Aorta (tissue), 5 donors: ENCODE measurements around the gene EPS15. TPM values are rescaled to one million over a fixed set of nuclear protein-coding genes. Genes with fewer than 3 reads are reported as not detected.
"Not testable (repeated sequence)": the region's sequence is repeated elsewhere in the genome, so short reads cannot be mapped to it uniquely, and the experiment has no call there.

ENCODE experiments used
- ATAC-seq: fragments of 200-7000 bp; cut with Tn5 transposase; one replicate; pipeline ENCODE4 v1.9.1; 2022; ENCODE audit warnings: moderate library complexity; ENCODE audit not compliant: low FRiP score
- DNase-seq, 2 donors: peaks; one replicate each; pipeline ENCODE4 v3.0.0-alpha.2; 2020
- H3K27ac ChIP-seq, 2 donors: one replicate each; pipeline ENCODE4 v1.5.1; 2013; ENCODE audit warnings: low read length in 2 of 2, mild to moderate bottlenecking in 2 of 2, moderate library complexity in 2 of 2, control low read depth in 1 of 2, inconsistent platforms in 1 of 2, low read depth in 1 of 2
- H3K27me3 ChIP-seq, 2 donors: one replicate each; pipeline ENCODE4 v1.6.1; 2013; ENCODE audit warnings: control low read depth in 1 of 2, low read length in 1 of 2, mild to moderate bottlenecking in 1 of 2, moderate library complexity in 1 of 2; ENCODE audit not compliant: insufficient read depth in 2 of 2, control insufficient read depth in 1 of 2
- H3K36me3 ChIP-seq, 2 donors: one replicate each; pipeline ENCODE4 v1.6.1; 2013; ENCODE audit warnings: control low read depth in 1 of 2, low read length in 1 of 2, mild to moderate bottlenecking in 1 of 2; ENCODE audit not compliant: insufficient read depth in 2 of 2, control insufficient read depth in 1 of 2
- H3K4me1 ChIP-seq, 2 donors: one replicate each; pipeline ENCODE4 v1.6.1; 2013; ENCODE audit warnings: low read length in 2 of 2, control low read depth in 1 of 2, mild to moderate bottlenecking in 1 of 2, moderate library complexity in 1 of 2; ENCODE audit not compliant: insufficient read depth in 2 of 2, control insufficient read depth in 1 of 2
- H3K4me3 ChIP-seq, 2 donors: one replicate each; pipeline ENCODE4 v1.5.1; 2013; ENCODE audit warnings: low read length in 2 of 2, control low read depth in 1 of 2, mild to moderate bottlenecking in 1 of 2
- H3K9me3 ChIP-seq: one replicate; pipeline ENCODE4 v1.6.1; 2013; ENCODE audit warnings: mild to moderate bottlenecking, low read length; ENCODE audit not compliant: control insufficient read depth
- WGBS, 2 donors: extraction: QIAGEN DNeasy Blood & Tissue Kit; methylation state at CpG; one replicate each; pipeline ENCODE4 v1.1.7; 2013; 5-methylcytosine and 5-hydroxymethylcytosine counted together
- intact Hi-C, 2 donors: fragments of 100-400 bp; cut with DNase I; formaldehyde crosslinking; loops; one replicate each; pipeline versions ENCODE4 v1.14.2 to v1.15.0; 2022
- polyA plus RNA-seq, 2 donors: library from polyadenylated mRNA; stranded (reverse); fragments of 200-250 nt; gene quantifications; one replicate each; pipeline ENCODE4 v1.2.3, GENCODE V29; 2013
- total RNA-seq, 2 donors: library from RNA; stranded (reverse); fragmentation: NEBNext Ultra II Directional; extraction: Animal tissue kit (Norgen Biotek cat#: 25700); gene quantifications; one replicate each; pipeline ENCODE4 v1.2.1, GENCODE V29; 2021
- donor health status: healthy with polysubstance abuse.
- donor health status: Bipolar disorder and iron deficiency.
- donor health status: DM: no; HTN: no; CAD: no.
- donor health status: DM: no; HTN: no; CAD: no.
- donor health status: DM: yes; HTN: yes; CAD: no.

Gene EPS15
- total and polyA plus RNA-seq, 4 donors, result 24.8 to 121 (median 69.9) TPM

DNA sequence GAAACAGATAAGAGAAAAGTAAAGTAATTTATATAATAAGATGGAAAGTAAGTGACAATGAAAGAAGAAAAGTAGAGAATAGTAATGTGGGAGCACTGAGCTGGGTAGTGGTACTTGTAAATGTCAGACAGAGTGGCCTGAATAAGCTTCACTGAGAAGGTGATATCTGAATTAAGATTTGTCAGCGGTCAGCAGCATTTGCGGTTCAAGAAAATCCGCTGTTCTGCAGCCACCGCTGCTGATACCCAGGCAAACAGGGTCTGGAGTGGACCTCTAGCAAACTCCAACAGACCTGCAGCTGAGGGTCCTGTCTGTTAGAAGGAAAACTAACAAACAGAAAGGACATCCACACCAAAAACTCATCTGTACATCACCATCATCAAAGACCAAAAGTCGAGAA, 132.8 kb downstream of the EPS15 start:
- intact Hi-C loops, H3K36me3 ChIP-seq, H3K27me3 ChIP-seq, DNase-seq, H3K9me3 ChIP-seq, H3K4me1 ChIP-seq, H3K27ac ChIP-seq, H3K4me3 ChIP-seq, ATAC-seq: not testable (repeated sequence)
- 96 to 98% methylated on average over 5 of the region's 5 CpGs for WGBS, 2 donors

DNA sequence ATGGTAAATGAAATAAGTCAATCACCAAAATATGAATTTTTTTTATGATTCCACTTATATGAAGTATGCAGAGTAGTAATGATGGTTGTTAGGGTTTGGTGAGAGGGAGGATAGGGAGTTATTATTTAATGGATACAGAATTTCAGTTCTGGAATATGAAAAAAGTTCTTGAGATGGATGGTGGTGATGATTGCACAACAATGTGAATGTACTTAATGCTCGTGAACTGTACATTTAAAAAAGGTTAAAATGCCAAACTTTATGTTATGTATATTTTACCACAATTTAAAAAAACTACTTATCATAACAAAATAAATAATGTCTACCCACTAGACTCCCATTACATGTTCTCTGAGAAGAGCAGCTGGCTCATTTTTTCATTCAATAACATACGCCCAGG, 133.3 kb downstream of the EPS15 start:
- H3K36me3 ChIP-seq, result peaks cover 0 to 2% of the 10 kb centered on the region in 2 donors
- H3K27ac ChIP-seq, result no peak overlapping the region
- H3K27me3 ChIP-seq, result no peaks in the 10 kb centered on the region
- intact Hi-C loops, result no loop called here
- WGBS, 2 donors, result 92 to 93% methylated on average over 2 of the region's 2 CpGs
- ATAC-seq (no peak), DNase-seq (no peak)
- H3K4me1 ChIP-seq, result no peaks in the 10 kb centered on the region
- H3K9me3 ChIP-seq, result peaks cover 2% of the 10 kb centered on the region
- no peak overlapping the region for H3K4me3 ChIP-seq

DNA sequence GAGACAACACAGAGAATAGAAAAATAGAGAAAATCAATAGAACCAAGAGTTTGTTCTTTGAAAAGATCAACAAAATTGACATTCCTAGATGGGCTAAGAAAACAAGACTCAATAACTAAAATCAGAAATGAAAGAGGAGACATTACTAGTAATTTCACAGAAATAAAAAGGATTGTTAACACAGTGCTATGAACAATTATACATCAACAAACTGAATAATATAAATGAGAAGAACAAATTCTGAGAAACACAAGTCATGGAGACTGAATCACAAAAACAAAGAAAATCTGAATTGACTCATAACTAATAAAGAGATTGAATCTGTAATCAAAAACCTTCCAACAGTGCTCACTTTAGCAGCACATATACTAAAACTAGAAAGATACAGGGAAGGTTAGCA, 137.1 kb downstream of the EPS15 start:
- Histone ChIP-seq H3K9me3 (peaks cover 2% of the 10 kb centered on the region), H3K4me3 (no peak overlapping the region), H3K27ac (no peak overlapping the region), H3K36me3 (peaks cover under 1 to 2% of the 10 kb centered on the region in 2 donors), H3K4me1 (no peaks in the 10 kb centered on the region), H3K27me3 (no peaks in the 10 kb centered on the region)
- DNase-seq (no peak), ATAC-seq (no peak)
- intact Hi-C loops, result no loop called here

DNA sequence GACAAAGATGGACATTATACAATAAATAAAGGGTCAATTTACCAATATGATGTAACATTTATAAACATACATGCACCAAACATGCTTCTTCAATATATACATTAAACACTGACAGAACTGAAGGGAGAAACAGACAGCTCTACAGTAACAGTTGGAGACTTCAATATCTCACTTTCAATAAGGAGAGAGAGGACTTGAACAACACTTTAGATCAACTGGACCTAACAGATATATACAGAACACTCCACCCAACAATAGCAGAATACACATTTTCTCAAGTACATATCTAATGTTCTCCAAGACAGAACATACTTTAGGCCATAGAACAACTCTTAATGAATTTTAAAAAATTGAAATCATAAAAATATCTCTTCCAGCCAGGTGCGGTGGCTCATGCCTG, 138.1 kb downstream of the EPS15 start:
- intact Hi-C loops, result no loop called here
- 98 to 100% methylated on average over 1 of the region's 1 CpG for WGBS, 2 donors

DNA sequence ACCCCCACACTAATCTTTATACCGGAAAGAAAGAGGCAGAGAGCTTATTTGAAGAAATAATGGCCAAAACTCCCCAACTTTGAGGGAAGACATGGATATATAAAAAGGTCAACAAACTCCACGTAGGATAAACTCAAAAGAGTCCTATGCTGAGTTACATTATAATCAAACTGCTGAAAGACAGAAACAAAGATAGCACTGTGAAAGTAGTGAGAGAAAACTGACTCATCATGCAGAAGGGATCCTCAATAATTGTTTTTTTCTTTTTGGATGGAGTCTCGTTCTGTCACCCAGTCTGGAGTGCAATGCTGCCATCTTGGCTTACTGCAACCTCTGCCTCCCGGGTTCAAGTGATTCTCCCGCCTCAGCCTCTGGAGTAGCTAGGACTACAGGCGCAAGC, 140.2 kb downstream of the EPS15 start:
- no peak for DNase-seq
- peaks cover 2% of the 10 kb centered on the region in 2 donors for H3K36me3 ChIP-seq
- intact Hi-C loops, result no loop called here
- H3K4me3 ChIP-seq, result no peak overlapping the region
- no peaks in the 10 kb centered on the region for H3K27me3 ChIP-seq
- H3K4me1 ChIP-seq, result no peaks in the 10 kb centered on the region
- ATAC-seq, result no peak
- 97 to 99% methylated on average over 6 of the region's 6 CpGs for WGBS, 2 donors
- H3K9me3 ChIP-seq, result peaks cover 2% of the 10 kb centered on the region
- H3K27ac ChIP-seq, result no peak overlapping the region

More for the DNA sequence above, 138.1 kb downstream of the EPS15 start:
- no peak for DNase-seq
- Histone ChIP-seq H3K36me3 (peaks cover 2% of the 10 kb centered on the region in 2 donors), H3K4me1 (no peaks in the 10 kb centered on the region), H3K4me3 (no peak overlapping the region), H3K27ac (no peak overlapping the region), H3K9me3 (peaks cover 2% of the 10 kb centered on the region), H3K27me3 (no peaks in the 10 kb centered on the region)
- no peak for ATAC-seq

DNA sequence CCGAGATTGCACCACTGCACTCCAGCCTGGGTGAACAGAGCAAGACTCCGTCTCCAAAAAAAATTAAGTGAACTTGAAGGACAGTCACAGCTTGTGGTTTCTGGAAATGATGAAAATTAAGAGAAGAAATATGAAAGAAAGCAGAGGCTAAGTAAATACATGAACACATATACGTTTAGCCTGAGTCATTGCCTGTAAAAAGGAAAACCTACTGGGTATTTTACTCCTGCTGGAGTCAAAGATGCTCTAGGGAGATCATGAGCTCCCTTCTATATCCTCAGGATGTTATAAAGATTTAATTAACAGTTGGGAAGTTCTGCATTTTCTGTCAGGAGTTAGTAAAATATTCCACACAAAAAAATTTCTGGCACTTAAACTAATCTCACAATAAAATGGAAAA, 145.2 kb downstream of the EPS15 start:
- no peaks in the 10 kb centered on the region for H3K9me3 ChIP-seq
- H3K4me1 ChIP-seq, result no peaks in the 10 kb centered on the region
- no peak overlapping the region for H3K4me3 ChIP-seq
- no peak overlapping the region for H3K27ac ChIP-seq
- no peaks in the 10 kb centered on the region for H3K27me3 ChIP-seq
- whole genome bisulfite sequencing, 2 donors, result 90 to 91% methylated on average over 3 of the region's 3 CpGs
- H3K36me3 ChIP-seq, result peaks cover 0 to 4% of the 10 kb centered on the region in 2 donors
- DNase-seq (no peak), ATAC-seq (no peak)
- intact Hi-C loops, result no loop called here

DNA sequence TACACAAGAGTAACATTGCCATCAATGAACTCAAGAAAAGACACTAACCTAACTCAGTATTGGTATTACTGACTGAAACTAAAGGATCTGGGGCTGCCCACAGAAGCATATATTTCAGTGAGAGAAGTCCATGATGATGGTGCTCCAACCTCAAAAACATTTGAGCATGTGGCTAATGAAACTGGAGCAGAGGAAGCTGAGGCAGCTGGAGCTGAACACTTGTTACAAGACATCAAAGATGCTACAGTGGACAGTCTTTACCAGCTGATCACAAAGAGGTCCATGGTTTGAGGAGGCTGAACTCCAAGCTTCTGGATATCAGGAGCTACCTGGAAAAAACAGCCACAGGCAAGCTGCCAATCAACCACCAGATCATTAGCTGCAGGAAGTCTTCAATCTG, 146.5 kb downstream of the EPS15 start:
- peaks cover 0 to 4% of the 10 kb centered on the region in 2 donors for H3K36me3 ChIP-seq
- no peaks in the 10 kb centered on the region for H3K4me1 ChIP-seq
- H3K4me3 ChIP-seq, result no peak overlapping the region
- no peak overlapping the region for H3K27ac ChIP-seq
- DNase-seq (no peak), ATAC-seq (no peak)
- no peaks in the 10 kb centered on the region for H3K9me3 ChIP-seq
- intact Hi-C loops, result no loop called here
- H3K27me3 ChIP-seq, result no peaks in the 10 kb centered on the region

DNA sequence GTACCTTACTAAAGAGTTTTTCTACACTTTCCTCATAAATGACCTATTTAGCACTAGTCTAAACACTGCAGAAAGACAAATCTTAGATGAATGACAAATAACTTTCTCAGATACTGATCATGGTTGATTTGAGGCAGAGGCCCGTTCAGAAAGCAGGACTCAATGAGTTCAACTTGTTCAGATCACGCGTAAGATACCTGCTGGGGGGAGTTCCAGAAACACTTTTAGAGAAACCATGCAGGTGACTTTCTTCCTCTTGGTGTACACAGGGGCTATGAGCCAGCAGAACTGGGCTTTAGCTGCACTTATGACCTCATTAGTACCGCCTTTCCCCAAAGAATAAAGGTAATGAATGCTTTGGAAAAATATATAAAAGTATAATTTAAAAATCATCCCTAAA, 149.9 kb downstream of the EPS15 start:
- Histone ChIP-seq H3K9me3 (no peaks in the 10 kb centered on the region), H3K4me1 (no peaks in the 10 kb centered on the region), H3K4me3 (no peak overlapping the region), H3K36me3 (peaks cover 0 to 2% of the 10 kb centered on the region in 2 donors), H3K27me3 (no peaks in the 10 kb centered on the region), H3K27ac (no peak overlapping the region)
- 86 to 92% methylated on average over 4 of the region's 4 CpGs for WGBS, 2 donors
- DNase-seq (no peak), ATAC-seq (no peak)
- intact Hi-C loops, result no loop called here

DNA sequence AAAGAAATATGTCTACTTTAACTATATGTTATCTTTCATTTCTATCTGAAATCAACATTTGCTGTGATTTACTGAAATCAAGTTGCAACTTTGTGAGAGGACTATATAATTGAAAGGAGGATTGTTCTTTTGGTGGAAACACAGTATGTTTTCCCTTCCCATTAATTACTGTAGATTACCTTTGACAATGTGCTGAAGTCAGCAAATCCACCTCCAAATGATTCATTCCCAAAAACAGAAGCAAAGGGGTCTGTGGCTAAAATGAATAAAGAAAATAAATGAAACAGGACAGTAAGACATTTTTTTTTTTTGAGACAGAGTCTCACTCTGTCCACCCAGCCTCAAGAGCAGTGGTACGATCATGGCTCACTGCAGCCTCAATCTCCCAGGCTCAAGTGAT, 153.3 kb downstream of the EPS15 start:
- no peak for ATAC-seq
- 98 to 100% methylated on average over 1 of the region's 1 CpG for WGBS, 2 donors
- no peaks in the 10 kb centered on the region for H3K4me1 ChIP-seq
- no peak for DNase-seq
- intact Hi-C loops, result no loop called here
- no peaks in the 10 kb centered on the region for H3K9me3 ChIP-seq
- H3K4me3 ChIP-seq, result no peak overlapping the region
- H3K27ac ChIP-seq, result no peak overlapping the region
- peaks cover 0 to 3% of the 10 kb centered on the region in 2 donors for H3K36me3 ChIP-seq
- H3K27me3 ChIP-seq, result no peaks in the 10 kb centered on the region
